GM20000 (cell line): ENCODE data around the gene HIPK2.

ENCODE experiments used
- DNase-seq: peaks from one replicate; pipeline ENCODE4 v3.0.0; 2012; ENCODE audit warnings: low spot score
- TF ChIP-seq, protein P1 (sequence below): IDR thresholded peaks from 2 replicates; pipeline ENCODE4 v1.5.1; 2012; ENCODE audit warnings: mild to moderate bottlenecking, control low read depth; ENCODE audit errors: extremely low read depth, missing control alignments

Gene HIPK2

DNA sequence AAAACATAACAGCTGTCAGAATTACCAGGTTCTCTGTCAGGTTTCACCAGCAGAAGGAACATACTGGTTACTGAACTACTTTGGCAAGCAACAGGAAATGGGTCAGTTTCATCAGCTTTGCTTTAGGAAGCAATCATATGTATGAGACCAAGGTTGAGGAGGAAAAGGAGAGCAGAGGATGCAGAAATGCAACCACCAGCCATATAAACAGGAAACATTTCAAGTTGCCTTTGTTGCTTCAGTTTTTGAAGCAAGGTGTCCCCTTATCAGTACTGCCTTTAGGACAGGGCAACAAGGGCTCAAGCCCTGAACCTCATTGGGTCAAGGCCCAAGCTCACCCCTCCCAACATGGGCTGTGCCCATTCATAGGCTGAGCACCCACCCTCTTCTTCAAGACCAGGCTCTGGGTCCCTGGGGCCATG lies 10.2 kb downstream of the HIPK2 start:
- peak; percentile 49 for DNase-seq
- TF ChIP-seq, protein P1, sequence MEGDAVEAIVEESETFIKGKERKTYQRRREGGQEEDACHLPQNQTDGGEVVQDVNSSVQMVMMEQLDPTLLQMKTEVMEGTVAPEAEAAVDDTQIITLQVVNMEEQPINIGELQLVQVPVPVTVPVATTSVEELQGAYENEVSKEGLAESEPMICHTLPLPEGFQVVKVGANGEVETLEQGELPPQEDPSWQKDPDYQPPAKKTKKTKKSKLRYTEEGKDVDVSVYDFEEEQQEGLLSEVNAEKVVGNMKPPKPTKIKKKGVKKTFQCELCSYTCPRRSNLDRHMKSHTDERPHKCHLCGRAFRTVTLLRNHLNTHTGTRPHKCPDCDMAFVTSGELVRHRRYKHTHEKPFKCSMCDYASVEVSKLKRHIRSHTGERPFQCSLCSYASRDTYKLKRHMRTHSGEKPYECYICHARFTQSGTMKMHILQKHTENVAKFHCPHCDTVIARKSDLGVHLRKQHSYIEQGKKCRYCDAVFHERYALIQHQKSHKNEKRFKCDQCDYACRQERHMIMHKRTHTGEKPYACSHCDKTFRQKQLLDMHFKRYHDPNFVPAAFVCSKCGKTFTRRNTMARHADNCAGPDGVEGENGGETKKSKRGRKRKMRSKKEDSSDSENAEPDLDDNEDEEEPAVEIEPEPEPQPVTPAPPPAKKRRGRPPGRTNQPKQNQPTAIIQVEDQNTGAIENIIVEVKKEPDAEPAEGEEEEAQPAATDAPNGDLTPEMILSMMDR = no peak

DNA sequence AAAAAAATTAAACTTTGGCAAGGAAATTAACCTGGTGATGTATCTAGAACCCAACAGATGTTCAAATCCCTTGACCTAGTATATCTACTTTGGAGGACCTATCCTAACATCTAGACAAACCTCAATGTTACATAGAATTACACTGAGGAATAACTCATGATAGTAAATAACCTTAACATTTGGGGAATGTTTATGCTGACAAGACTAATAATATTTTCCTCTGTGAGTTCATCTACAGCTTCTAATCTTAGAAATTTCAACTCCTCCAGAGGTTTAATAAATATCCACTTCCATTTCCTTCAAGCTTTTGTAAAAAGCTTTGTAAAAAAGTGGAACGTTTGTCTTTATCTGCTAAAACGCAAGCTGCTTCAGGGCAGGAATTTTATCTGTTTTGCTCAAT lies 12.7 kb downstream of the HIPK2 start:
- no peak for DNase-seq
- TF ChIP-seq, protein P1 = no peak

DNA sequence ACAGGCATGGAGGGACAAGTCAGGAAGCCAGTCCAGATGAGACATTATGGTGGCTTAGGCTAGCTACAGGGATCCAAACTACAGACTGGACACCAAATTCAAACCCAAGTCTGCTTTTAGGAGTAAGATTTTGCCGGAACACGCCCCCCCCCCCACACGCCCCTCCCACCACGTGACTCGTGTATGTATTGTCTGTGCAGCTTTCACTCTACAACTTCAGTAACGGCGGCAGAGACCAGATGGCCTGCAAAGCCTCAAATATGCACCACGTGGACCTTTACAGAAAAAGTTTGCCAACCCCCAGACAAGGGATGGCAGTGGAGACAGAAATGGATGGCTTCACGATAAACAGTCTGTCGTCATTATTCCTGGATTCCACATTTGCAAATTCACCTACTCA lies 14.5 kb downstream of the HIPK2 start:
- DNase-seq = no peak
- TF ChIP-seq, protein P1 = no peak

DNA sequence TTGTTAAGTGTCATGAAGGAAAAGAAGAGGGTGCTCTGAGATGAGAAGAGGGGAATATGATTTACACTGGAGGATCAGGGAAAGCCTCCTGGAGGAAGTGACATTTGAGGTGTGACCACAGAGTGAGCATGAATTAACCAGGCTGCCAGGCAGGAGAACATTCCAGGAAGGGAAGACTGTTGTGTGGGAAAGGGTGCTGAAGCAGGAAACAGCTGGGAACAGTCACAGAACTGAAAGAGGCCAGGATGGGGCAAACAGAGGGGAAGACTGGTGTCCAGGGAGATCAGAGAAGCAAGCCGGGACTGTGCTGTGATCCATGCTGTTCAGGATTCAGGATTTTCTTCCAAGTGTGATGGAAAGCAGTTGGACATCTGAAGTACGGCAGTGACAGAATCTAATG lies 14.9 kb downstream of the HIPK2 start:
- TF ChIP-seq, protein P1 = no peak
- no peak for DNase-seq

DNA sequence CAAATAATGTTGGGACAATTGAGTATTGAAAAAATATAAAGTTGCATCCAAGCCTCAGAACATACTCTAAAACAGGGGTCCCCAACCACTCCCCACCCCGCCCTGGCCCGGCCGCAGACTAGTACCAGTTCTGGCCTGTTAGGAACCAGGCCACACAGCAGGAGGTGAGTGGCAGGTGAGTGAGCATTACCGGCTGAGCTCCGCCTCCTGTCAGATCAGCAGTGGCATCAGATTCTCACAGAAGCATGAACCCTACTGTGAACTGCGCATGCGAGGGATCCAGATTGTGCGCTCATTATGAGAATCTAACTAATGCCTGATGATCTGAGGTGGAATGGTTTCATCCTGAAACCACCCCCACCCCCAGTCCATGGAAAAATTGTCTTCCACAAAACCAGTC lies 19.4 kb downstream of the HIPK2 start:
- TF ChIP-seq, protein P1 = no peak
- DNase-seq = no peak

DNA sequence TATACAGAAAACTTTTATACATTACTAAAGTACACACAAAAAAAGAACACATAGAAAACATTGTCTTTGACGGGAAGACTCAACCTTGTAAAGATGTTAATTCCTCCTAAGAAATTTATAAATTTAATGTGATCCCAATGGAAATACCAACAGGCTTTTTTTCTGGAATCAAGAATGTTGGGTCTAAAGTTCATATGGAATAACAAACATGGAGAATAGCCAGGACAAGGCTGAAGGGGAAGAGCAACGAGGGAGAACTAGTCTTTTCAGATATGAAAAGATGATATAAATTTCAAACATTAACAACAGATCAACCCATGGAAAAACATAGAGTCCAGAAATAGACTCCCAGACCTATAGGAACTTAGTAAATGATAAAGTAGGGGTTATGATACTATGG lies 19.8 kb downstream of the HIPK2 start:
- TF ChIP-seq, protein P1 = no peak

DNA sequence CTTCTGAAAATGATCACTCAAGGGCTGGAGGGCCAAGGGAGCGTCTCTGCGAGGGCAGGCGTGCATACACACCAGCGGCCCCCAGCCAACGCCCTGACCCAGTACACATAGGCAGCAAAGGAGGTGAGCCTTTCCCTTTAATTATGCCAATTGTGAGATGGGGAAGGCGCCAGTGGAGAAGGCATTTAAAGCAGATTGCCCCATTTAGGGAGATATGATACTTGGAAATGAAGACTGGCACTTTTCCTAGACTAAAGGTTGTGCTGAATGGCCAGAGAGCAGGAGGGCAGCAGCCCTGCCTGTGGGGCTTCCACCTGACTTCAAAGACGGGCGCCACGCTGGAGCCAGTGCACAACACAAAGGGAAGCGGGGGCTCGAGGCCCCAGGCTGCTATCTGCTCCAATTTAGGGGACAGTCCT lies 24.1 kb downstream of the HIPK2 start:
- no peak for DNase-seq

More for the DNA sequence above, 19.8 kb downstream of the HIPK2 start:
- no peak for DNase-seq

More for the DNA sequence above, 24.1 kb downstream of the HIPK2 start:
- TF ChIP-seq, protein P1 = no peak
